Activated CD8-positive, alpha-beta memory T cell treated with anti-CD3 and anti-CD28 coated beads for 36 hours (primary cell): ENCODE results near the gene GCNT2. TPM values are rescaled to one million over a fixed set of nuclear protein-coding genes. Genes with fewer than 3 reads are reported as not detected.
"Not testable (repeated sequence)": the region's sequence is repeated elsewhere in the genome, so short reads cannot be mapped to it uniquely, and the experiment has no call there.

Experiments
- CTCF ChIA-PET: fragments of 350-600 bp; sonication (Branson Sonifier 250); formaldehyde crosslinking; loops from one replicate; lab custom pipeline; 2021; ENCODE audit warnings: antibody characterized with exemption; lab: Charles Lee
- POLR2A ChIA-PET: fragments of 350-600 bp; sonication (Branson Sonifier 250); formaldehyde crosslinking; loops from one replicate; lab custom pipeline; 2021; ENCODE audit warnings: antibody characterized with exemption; lab: Charles Lee
- total RNA-seq, 2 experiments: library from RNA; stranded (reverse); gene quantifications; one replicate each; pipeline ENCODE4 v1.2.3, GENCODE V29; 2021

Gene GCNT2
- total RNA-seq, 2 experiments from 2014 or later: 1.7 TPM

- ChIA-PET POLR2A (no interaction called here), CTCF (no interaction called here)
Observed at GRCh38 chr6:10621847-10622246, 100.7 kb downstream of the GCNT2 start.

GRCh38 chr6:10624836-10625235 lies 103.7 kb downstream of the GCNT2 start:
- POLR2A ChIA-PET: no interaction called here
- CTCF ChIA-PET: no interaction called here

- ChIA-PET POLR2A (no interaction called here), CTCF (no interaction called here)
Observed at GRCh38 chr6:10626154-10626741, 105.1 kb downstream of the GCNT2 start.

GRCh38 chr6:10627800-10628199 lies 106.6 kb downstream of the GCNT2 start:
- CTCF ChIA-PET: no interaction called here
- POLR2A ChIA-PET: no interaction called here

GRCh38 chr6:10630178-10630577 lies 109.0 kb downstream of the GCNT2 start:
- POLR2A ChIA-PET: no interaction called here
- CTCF ChIA-PET: no interaction called here

GRCh38 chr6:10633216-10633615 lies 112.1 kb downstream of the GCNT2 start:
- POLR2A ChIA-PET: no interaction called here

GRCh38 chr6:10640412-10640811 lies 119.3 kb downstream of the GCNT2 start:
- CTCF ChIA-PET: no interaction called here
- POLR2A ChIA-PET: no interaction called here

More at GRCh38 chr6:10633216-10633615, 112.1 kb downstream of the GCNT2 start:
- CTCF ChIA-PET: no interaction called here

- ChIA-PET POLR2A (no interaction called here), CTCF (no interaction called here)
Observed at GRCh38 chr6:10641528-10641927, 120.4 kb downstream of the GCNT2 start.

- CTCF ChIA-PET: no interaction called here
- POLR2A ChIA-PET: no interaction called here
Observed at GRCh38 chr6:10643201-10643651, 122.1 kb downstream of the GCNT2 start.

GRCh38 chr6:10644225-10644624 lies 123.1 kb downstream of the GCNT2 start:
- POLR2A ChIA-PET: no interaction called here
- CTCF ChIA-PET: no interaction called here

GRCh38 chr6:10655508-10656055 lies 134.4 kb downstream of the GCNT2 start:
- ChIA-PET CTCF (no interaction called here), POLR2A (interaction anchor here (1.2 kb wide), 1 partner anchor 28 kb away, joined by 3 read pairs; no protein-coding TSS in a partner anchor)

GRCh38 chr6:10658910-10659698 lies 138.0 kb downstream of the GCNT2 start:
- ChIA-PET CTCF (interaction anchor here (0.6 kb wide), 3 partner anchors 20 to 868 kb away, joined by 3 read pairs; no protein-coding TSS in a partner anchor), POLR2A (no interaction called here)

GRCh38 chr6:10659699-10660348 lies 138.7 kb downstream of the GCNT2 start:
- POLR2A ChIA-PET: no interaction called here
- CTCF ChIA-PET: interaction anchor here (0.6 kb wide), 2 partner anchors 96 to 867 kb away, joined by 3 read pairs; no protein-coding TSS in a partner anchor

GRCh38 chr6:10660431-10661191 lies 139.5 kb downstream of the GCNT2 start:
- CTCF ChIA-PET: interaction anchor here (0.6 kb wide), 1 partner anchor 397 kb away, joined by 3 read pairs; no protein-coding TSS in a partner anchor
- POLR2A ChIA-PET: not testable (repeated sequence)

GRCh38 chr6:10662207-10662606 lies 141.1 kb downstream of the GCNT2 start:
- ChIA-PET CTCF (no interaction called here), POLR2A (no interaction called here)

- ChIA-PET POLR2A (no interaction called here), CTCF (no interaction called here)
Observed at GRCh38 chr6:10662742-10663141, 141.6 kb downstream of the GCNT2 start.

GRCh38 chr6:10665595-10665994 lies 144.4 kb downstream of the GCNT2 start:
- CTCF ChIA-PET, POLR2A ChIA-PET: not testable (repeated sequence)

- CTCF ChIA-PET: no interaction called here
- POLR2A ChIA-PET: interaction anchor here (0.6 kb wide), 1 partner anchor 25 kb away, joined by 9 read pairs; no protein-coding TSS in a partner anchor
Observed at GRCh38 chr6:10668126-10668917, 147.2 kb downstream of the GCNT2 start.
